ENCODE results near the gene TNNT3.
"Not testable (repeated sequence)": the region's sequence is repeated elsewhere in the genome, so short reads cannot be mapped to it uniquely, and the experiment has no call there.

Gene TNNT3

GRCh38 chr11:1881442-1882264, 37.9 kb upstream of the TNNT3 start:
- DNase-seq = no peak

GRCh38 chr11:1882265-1883238, 37.0 kb upstream of the TNNT3 start:
- peak; percentile 26 for DNase-seq

GRCh38 chr11:1883346-1884302, 35.9 kb upstream of the TNNT3 start:
- DNase-seq = no peak

DNA sequence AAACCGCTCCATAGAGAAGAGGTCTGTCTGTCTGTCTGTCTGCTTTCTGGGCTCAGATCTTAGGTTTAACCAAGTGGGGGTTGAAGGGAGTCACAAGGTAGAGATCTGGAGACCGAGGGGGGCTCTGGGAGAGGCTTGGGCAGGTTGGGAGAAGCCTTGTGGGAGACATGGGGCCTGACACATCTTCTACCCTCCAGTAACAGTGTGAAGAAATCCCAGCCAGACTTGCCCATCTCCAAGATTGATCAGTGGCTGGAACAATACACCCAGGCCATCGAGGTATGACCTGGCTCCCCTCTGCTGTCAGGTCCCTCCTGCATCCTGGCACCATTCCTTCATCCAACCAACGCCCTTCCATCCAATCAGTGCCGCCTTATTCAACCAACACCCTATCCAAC, 35.2 kb upstream of the TNNT3 start:
- no peak for DNase-seq

GRCh38 chr11:1886551-1886950, 33.0 kb upstream of the TNNT3 start:
- not testable (repeated sequence) for DNase-seq

GRCh38 chr11:1887451-1888346, 31.8 kb upstream of the TNNT3 start:
- DNase-seq = no peak

- DNase-seq = no peak
Measured at GRCh38 chr11:1888347-1888753, 31.2 kb upstream of the TNNT3 start.

- DNase-seq = no peak
Measured at GRCh38 chr11:1888811-1889210, 30.7 kb upstream of the TNNT3 start.

DNA sequence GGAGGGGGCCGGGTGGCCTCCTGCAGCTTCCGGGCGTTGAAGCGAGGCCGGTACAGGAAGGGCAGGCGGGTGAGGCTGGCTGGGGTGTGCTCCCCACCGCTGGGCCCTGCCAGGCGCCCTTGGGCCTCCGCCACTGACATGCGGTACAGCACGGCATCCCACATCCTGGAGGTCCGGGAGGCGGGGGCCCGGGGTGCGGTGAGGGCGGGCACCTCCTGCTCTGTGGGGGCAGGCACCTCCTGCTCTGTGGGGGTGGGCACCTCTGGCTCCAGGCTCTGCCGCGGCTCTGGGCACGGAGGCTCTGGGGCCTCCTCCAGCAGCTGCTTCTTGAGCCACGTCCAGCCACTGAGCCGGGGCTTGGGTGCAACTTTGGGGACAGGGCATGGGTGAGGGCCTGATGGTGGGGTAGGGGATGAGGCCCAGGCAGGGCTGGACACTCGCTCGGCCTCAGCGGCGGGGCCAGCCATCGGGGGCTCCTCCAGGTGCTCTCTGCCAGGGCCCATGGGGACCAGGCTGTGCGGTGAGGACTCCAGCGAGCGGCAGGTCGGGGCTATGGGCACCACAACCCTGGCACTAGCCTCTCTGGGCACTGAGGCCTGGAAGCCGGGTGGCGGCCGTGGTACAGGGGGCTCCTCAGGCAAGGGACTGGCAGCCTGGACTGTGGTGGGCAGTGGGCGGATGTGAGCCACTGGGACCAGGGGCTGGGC, 30.1 kb upstream of the TNNT3 start:
- no peak for DNase-seq

- DNase-seq = no peak
Measured at GRCh38 chr11:1889941-1890855, 29.3 kb upstream of the TNNT3 start.

DNA sequence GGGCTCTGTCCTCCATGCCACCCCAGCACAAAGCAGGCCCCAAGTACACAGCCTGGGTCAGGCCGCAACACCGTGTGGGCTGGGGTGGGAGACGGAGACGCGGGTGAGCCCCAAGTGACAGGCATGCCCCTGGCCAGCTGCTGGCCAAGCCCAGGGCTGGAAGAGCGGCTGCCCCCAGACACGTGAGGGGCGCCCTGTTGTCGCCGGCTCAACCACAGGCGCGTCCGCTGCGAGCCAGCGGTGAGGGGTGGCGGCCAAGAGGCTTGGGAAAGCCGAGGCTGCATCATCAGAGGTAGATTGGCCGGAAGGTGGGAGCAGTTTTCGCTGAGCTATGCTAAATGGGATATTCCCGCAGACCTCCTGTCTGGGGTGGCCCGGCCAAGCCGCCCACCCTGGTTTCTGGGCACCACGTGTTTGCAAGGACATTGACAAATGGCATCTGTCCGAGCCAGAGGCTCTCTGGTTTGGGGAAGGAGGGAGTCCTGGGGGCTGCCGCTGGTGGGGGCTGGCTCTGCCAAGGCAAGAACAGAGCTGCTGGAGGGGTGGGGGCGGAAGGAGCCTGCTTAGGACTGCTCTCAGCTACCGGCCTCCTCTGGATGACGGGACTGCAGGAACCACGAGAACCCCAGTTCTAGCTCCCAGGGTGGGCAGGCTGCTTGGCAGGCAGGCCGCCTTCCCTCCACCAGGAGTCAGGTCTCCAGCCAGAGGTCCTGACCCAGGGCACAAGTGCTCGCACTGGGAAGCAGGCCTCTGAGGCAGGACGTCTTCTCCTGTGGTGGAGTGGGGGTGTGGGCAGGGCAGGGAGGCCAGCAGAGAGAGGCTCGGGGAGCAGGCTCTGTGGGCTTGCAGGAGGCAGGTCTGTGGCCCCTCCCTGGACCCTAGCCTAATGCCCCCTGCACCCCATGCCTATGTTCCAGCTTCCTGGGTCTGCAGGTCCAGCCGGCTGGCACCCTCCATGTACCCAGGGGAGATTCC, 28.4 kb upstream of the TNNT3 start:
- DNase-seq = no peak

- no peak for DNase-seq
Measured at GRCh38 chr11:1891831-1892115, 27.7 kb upstream of the TNNT3 start, which contains the start of gene PRR33. PRR33 (minus strand) TSS chr11:1891895; CDS start chr11:1890584, 1,311 bp downstream.

DNA sequence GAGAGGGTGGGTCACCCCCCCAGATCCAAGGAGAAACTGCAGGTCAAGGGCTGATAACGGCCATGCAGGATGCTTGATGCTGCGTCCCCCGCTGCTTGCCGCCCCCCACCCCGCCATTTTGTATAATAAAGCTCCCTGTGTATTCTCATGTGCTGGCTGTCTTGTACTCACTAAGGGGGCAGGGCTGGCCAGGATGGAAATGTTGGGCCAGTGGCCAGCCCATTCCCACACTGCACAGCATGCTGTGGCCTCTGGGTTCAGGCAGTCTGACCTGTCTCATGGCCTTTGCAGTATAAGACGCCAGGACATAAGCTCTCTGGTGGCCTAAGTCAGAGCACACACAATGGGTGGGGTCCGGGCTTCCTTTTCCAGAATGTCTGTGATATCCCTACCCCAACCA, 27.4 kb upstream of the TNNT3 start:
- no peak for DNase-seq

DNA sequence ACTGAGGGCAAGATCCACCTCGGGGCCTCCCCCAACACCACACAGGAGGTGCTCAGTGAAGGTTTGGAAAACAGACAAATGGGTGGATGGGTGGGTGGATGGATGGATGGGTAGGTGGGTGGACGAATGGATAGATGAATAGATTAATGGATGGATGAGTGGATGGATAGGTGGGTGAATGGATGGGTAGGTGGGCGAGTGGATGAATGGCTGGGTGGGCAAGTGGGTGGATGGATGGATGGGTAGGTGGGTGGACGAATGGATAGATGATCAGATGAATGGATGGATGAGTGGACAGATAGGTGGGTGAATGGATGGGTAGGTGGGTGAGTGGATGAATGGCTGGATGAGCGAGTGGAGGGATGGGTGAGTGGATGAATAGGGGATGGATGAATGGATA, 26.9 kb upstream of the TNNT3 start:
- no peak for DNase-seq

- DNase-seq = no peak
Measured at GRCh38 chr11:1893581-1894359, 25.7 kb upstream of the TNNT3 start.

- no peak for DNase-seq
Measured at GRCh38 chr11:1894759-1895158, 24.7 kb upstream of the TNNT3 start.

GRCh38 chr11:1896468-1896867, 23.0 kb upstream of the TNNT3 start:
- DNase-seq = no peak

DNA sequence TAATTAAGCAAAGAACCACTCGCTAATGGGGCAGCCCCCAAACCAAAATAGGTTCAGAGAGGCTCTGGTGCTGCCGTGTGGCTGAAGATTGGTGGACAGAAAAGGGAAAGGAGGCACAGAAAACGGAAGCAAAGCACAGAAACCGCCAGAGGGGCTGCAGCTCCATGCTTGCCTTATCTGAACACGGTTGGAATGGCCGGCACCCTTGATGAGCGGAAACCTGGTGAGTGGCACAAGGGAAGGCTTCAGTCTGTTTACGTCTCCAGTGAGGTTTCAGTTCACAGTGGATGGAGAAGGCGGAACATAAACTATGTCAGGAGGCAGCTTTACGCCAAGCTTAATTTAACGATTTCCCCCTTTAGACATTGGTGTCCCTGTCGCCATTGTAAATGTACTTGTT, 22.6 kb upstream of the TNNT3 start:
- DNase-seq = no peak
